Spleen (tissue), 7 donors: ENCODE measurements around the gene UBE2S.

ENCODE experiments used
- CTCF ChIP-seq, 11 experiments: fragments of 200-600 bp in 7 of 11; fragments of 450-650 bp in 4 of 11; sonication (generic) in 4 of 11; IDR thresholded peaks in 8 of 11; conservative IDR thresholded peaks in 3 of 11; 1 replicate in 7 of 11; 2 replicates in 4 of 11; pipeline versions ENCODE4 v1.4.0 to v1.8.0; 2016 to 2021; ENCODE audit warnings: antibody characterized with exemption in 11 of 11, inconsistent platforms in 4 of 11, mild to moderate bottlenecking in 1 of 11
- POLR2A ChIP-seq, 3 donors: fragments of 450-650 bp; IDR thresholded peaks; one replicate each; pipeline ENCODE4 v1.5.1; 2017; ENCODE audit warnings: antibody characterized with exemption in 3 of 3, mild to moderate bottlenecking in 1 of 3
- donor health status: DM: no; HTN: no; CAD: no; lungs with moderate emphysema.
- donor health status: DM: no; HTN: no; CAD: no.
- donor health status: DM: no; HTN: no; CAD: no.

- TF ChIP-seq POLR2A (IDR thresholded peaks at IDR 0.05): no peak
- no peak for TF ChIP-seq CTCF (IDR thresholded peaks at IDR 0.05 in 8 of 11, conservative IDR thresholded peaks at IDR 0.05 in 3 of 11)
These were observed 49.1 kb downstream of the UBE2S start for GRCh38 chr19:55358493-55358892.
